SIG-M5 (cell line): ENCODE measurements around the gene ATF7IP2.
A peak's percentile ranks its signal among the peaks of the same experiment; 100 is the strongest.
"Not testable (repeated sequence)": the region's sequence is repeated elsewhere in the genome, so short reads cannot be mapped to it uniquely, and the experiment has no call there.

Experiments
- DNase-seq: peaks from one replicate; lab custom pipeline; 2025; lab: John Stamatoyannopoulos, UW

ATF7IP2 gene

GRCh38 chr16:10452208-10453158 lies 66.6 kb downstream of the ATF7IP2 start:
- DNase-seq: not testable (repeated sequence)

GRCh38 chr16:10453159-10453510 lies 67.3 kb downstream of the ATF7IP2 start:
- DNase-seq: no peak

GRCh38 chr16:10465821-10466220 lies 80.0 kb downstream of the ATF7IP2 start:
- DNase-seq: no peak

GRCh38 chr16:10466313-10466712 lies 80.5 kb downstream of the ATF7IP2 start:
- no peak for DNase-seq

GRCh38 chr16:10466861-10467260 lies 81.0 kb downstream of the ATF7IP2 start:
- DNase-seq: no peak

- not testable (repeated sequence) for DNase-seq
These were observed 90.8 kb downstream of the ATF7IP2 start for GRCh38 chr16:10476636-10477035.

- no peak for DNase-seq
These were observed 94.3 kb downstream of the ATF7IP2 start for GRCh38 chr16:10480151-10480550.

- no peak for DNase-seq
These were observed 99.3 kb downstream of the ATF7IP2 start for GRCh38 chr16:10485159-10485558.

GRCh38 chr16:10485698-10486382 lies 100.0 kb downstream of the ATF7IP2 start:
- peak; percentile 5 for DNase-seq

- DNase-seq: no peak
These were observed 104.3 kb downstream of the ATF7IP2 start for GRCh38 chr16:10490141-10490540.

- DNase-seq: no peak
These were observed 107.4 kb downstream of the ATF7IP2 start for GRCh38 chr16:10493276-10493675.

- no peak for DNase-seq
These were observed 108.6 kb downstream of the ATF7IP2 start for GRCh38 chr16:10494343-10495030.

- no peak for DNase-seq
These were observed 109.1 kb downstream of the ATF7IP2 start for GRCh38 chr16:10495031-10495345.

- no peak for DNase-seq
These were observed 111.6 kb downstream of the ATF7IP2 start for GRCh38 chr16:10497132-10498101.

GRCh38 chr16:10500582-10500981 lies 114.7 kb downstream of the ATF7IP2 start:
- no peak for DNase-seq

- DNase-seq: no peak
These were observed 115.3 kb downstream of the ATF7IP2 start for GRCh38 chr16:10501016-10501607.

- no peak for DNase-seq
These were observed 116.9 kb downstream of the ATF7IP2 start for GRCh38 chr16:10502776-10503175.

GRCh38 chr16:10504404-10504885 lies 118.6 kb downstream of the ATF7IP2 start:
- no peak for DNase-seq

- not testable (repeated sequence) for DNase-seq
These were observed 119.4 kb downstream of the ATF7IP2 start for GRCh38 chr16:10505286-10505685.

- peak; percentile 11 for DNase-seq
These were observed 123.7 kb downstream of the ATF7IP2 start for GRCh38 chr16:10509534-10510025.

GRCh38 chr16:10510279-10510678 lies 124.4 kb downstream of the ATF7IP2 start:
- DNase-seq: no peak
